ENCODE data around the gene DIP2C.

Gene DIP2C

DNA sequence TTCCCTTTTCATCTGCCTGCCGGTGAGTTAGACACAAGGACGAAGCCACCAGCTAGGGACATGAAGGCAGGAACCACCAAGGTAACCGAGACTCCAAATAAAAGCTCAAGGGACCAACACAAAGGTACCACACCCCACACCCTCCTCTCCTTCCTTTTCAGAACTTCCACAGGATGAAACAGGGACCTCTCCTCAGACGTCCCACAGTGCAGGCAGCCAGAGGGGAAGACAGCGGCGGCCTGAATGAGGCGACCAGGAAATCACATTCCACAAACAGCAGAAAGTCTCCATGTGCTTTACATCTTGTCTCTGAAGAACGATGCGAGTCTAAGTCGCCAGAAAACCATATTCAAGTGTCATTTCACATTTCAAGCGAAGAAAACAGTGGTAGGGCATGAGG, 97.8 kb downstream of the DIP2C start:
- no peaks in the 10 kb centered on the region for H3K27me3 ChIP-seq (ENCODE audit: insufficient read depth, low read length, poor library complexity, severe bottlenecking)

DNA sequence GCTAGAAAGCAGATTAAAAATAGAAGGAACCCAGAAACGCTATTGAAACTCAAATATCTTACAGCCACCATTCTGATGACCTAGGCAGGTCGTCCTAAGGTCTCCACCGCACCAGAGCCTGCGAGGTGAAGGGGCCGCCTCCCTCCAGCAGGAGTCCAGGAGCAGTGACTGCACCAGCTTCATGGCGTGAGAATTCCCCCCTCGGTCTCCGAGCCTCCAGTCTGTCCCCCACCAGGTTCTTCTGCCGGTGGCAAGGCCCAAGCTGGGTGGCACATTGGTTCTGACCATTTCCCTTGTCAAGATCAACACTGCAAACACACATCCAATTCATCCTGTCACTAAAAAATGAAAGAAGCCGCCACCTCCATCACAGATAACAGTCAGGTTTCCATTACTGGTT, 98.7 kb downstream of the DIP2C start:
- Histone ChIP-seq H3K9me2 (replicated peaks; ENCODE audit: low read depth, low read length) (no peaks in the 10 kb centered on the region), H3K4me2 (ENCODE audit: low read depth, low read length, poor library complexity, severe bottlenecking) (no peak overlapping the region), H3K27me3 (ENCODE audit: insufficient read depth, low read length, poor library complexity, severe bottlenecking) (no peaks in the 10 kb centered on the region), H4K20me1 (ENCODE audit: insufficient read depth, low read length, poor library complexity, severe bottlenecking) (no peaks in the 10 kb centered on the region), H3K4me1 (ENCODE audit: insufficient read depth, low read length, poor library complexity, severe bottlenecking) (no peaks in the 10 kb centered on the region), H3K79me2 (ENCODE audit: insufficient read depth, low read length) (no peaks in the 10 kb centered on the region), H2AFZ (ENCODE audit: low read length) (no peak overlapping the region), H3F3A (ENCODE audit: low read depth) (no peaks in the 10 kb centered on the region), H3K9ac (ENCODE audit: low read depth, low read length, poor library complexity, severe bottlenecking) (no peak overlapping the region), H3K4me3 (ENCODE audit: low read length, poor library complexity, severe bottlenecking) (no peak overlapping the region), H3K36me3 (ENCODE audit: insufficient read depth, low read length) (no peaks in the 10 kb centered on the region), H3K9me3 (ENCODE audit: insufficient read depth, low read depth, low read length) (no peaks in the 10 kb centered on the region)
- TF ChIP-seq, protein P1, sequence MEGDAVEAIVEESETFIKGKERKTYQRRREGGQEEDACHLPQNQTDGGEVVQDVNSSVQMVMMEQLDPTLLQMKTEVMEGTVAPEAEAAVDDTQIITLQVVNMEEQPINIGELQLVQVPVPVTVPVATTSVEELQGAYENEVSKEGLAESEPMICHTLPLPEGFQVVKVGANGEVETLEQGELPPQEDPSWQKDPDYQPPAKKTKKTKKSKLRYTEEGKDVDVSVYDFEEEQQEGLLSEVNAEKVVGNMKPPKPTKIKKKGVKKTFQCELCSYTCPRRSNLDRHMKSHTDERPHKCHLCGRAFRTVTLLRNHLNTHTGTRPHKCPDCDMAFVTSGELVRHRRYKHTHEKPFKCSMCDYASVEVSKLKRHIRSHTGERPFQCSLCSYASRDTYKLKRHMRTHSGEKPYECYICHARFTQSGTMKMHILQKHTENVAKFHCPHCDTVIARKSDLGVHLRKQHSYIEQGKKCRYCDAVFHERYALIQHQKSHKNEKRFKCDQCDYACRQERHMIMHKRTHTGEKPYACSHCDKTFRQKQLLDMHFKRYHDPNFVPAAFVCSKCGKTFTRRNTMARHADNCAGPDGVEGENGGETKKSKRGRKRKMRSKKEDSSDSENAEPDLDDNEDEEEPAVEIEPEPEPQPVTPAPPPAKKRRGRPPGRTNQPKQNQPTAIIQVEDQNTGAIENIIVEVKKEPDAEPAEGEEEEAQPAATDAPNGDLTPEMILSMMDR (conservative IDR thresholded peaks at IDR 0.05; ENCODE audit: low read length), result no peak
- TF ChIP-seq EZH2phosphoT487 (IDR thresholded peaks at IDR 0.05; ENCODE audit: borderline replicate concordance), result no peak

More for the DNA sequence above, 97.8 kb downstream of the DIP2C start:
- Histone ChIP-seq H3K9me2 (replicated peaks; ENCODE audit: low read depth, low read length) (no peaks in the 10 kb centered on the region), H2AFZ (ENCODE audit: low read length) (no peak overlapping the region), H4K20me1 (ENCODE audit: insufficient read depth, low read length, poor library complexity, severe bottlenecking) (no peaks in the 10 kb centered on the region), H3K4me1 (ENCODE audit: insufficient read depth, low read length, poor library complexity, severe bottlenecking) (no peaks in the 10 kb centered on the region), H3K36me3 (ENCODE audit: insufficient read depth, low read length) (no peaks in the 10 kb centered on the region), H3K9ac (ENCODE audit: low read depth, low read length, poor library complexity, severe bottlenecking) (no peak overlapping the region), H3K4me2 (ENCODE audit: low read depth, low read length, poor library complexity, severe bottlenecking) (no peak overlapping the region), H3F3A (ENCODE audit: low read depth) (no peaks in the 10 kb centered on the region), H3K4me3 (ENCODE audit: low read length, poor library complexity, severe bottlenecking) (no peak overlapping the region), H3K79me2 (ENCODE audit: insufficient read depth, low read length) (no peaks in the 10 kb centered on the region), H3K9me3 (ENCODE audit: insufficient read depth, low read depth, low read length) (no peaks in the 10 kb centered on the region)
- TF ChIP-seq EZH2phosphoT487 (IDR thresholded peaks at IDR 0.05; ENCODE audit: borderline replicate concordance), result no peak
- TF ChIP-seq, protein P1 (conservative IDR thresholded peaks at IDR 0.05; ENCODE audit: low read length), result no peak

DNA sequence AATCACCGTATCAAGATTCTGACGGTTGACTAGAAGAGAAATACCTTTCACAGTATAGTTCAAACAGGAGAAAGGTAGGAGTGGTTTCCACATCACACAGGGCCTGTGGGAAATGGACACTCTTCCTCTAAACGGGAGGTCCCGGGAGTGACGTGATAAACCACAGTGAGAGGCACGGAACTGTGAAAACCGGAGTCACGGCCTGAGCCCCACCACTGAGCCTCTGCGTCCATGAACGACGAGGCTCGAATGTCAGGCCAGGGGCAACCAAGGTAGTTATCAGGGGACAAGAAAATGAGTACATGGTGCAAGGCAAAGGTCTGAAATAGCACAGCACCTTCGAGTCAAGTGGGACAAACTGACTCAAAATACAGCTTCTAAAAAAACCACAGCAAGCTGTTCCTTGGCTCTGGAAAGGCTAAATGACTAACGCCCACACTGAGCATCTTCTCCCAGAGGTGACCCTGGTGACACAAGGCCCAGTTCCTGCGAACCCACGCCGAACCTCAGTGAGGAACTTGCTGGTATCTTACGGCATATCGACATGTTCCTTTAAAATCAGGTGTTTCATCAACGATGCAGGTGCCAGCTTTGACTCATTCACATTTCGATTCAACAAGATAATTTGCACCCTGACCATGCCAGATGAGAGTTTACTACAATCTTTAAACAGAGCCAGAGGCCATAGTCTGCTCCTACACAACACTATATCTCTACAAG, 99.3 kb downstream of the DIP2C start:
- H3K4me3 ChIP-seq (ENCODE audit: low read length, poor library complexity, severe bottlenecking), result no peak overlapping the region
- H3K9me2 ChIP-seq (replicated peaks; ENCODE audit: low read depth, low read length), result no peaks in the 10 kb centered on the region
- H2AFZ ChIP-seq (ENCODE audit: low read length), result no peak overlapping the region
- H4K20me1 ChIP-seq (ENCODE audit: insufficient read depth, low read length, poor library complexity, severe bottlenecking), result no peaks in the 10 kb centered on the region
- H3K27me3 ChIP-seq (ENCODE audit: insufficient read depth, low read length, poor library complexity, severe bottlenecking), result no peaks in the 10 kb centered on the region
- no peaks in the 10 kb centered on the region for H3K9me3 ChIP-seq (ENCODE audit: insufficient read depth, low read depth, low read length)
- no peaks in the 10 kb centered on the region for H3F3A ChIP-seq (ENCODE audit: low read depth)
- no peak overlapping the region for H3K9ac ChIP-seq (ENCODE audit: low read depth, low read length, poor library complexity, severe bottlenecking)
- H3K4me2 ChIP-seq (ENCODE audit: low read depth, low read length, poor library complexity, severe bottlenecking), result no peak overlapping the region
- H3K79me2 ChIP-seq (ENCODE audit: insufficient read depth, low read length), result no peaks in the 10 kb centered on the region
- no peaks in the 10 kb centered on the region for H3K4me1 ChIP-seq (ENCODE audit: insufficient read depth, low read length, poor library complexity, severe bottlenecking)
- TF ChIP-seq, protein P1 (conservative IDR thresholded peaks at IDR 0.05; ENCODE audit: low read length), result no peak
- no peak for TF ChIP-seq EZH2phosphoT487 (IDR thresholded peaks at IDR 0.05; ENCODE audit: borderline replicate concordance)
- no peaks in the 10 kb centered on the region for H3K36me3 ChIP-seq (ENCODE audit: insufficient read depth, low read length)

Data from Loucy (cell line).